KOPT-K1 (cell line): Measurements from ENCODE around the gene ZNF608.

Experiments used
- H3K27ac ChIP-seq: fragments of 200-600 bp; sonication (generic); 2 replicates; pipeline ENCODE4 v1.5.1; 2016; ENCODE audit warnings: antibody characterized with exemption, mild to moderate bottlenecking, low read depth, low read length; ENCODE audit not compliant: poor library complexity, severe bottlenecking
- H3K36me3 ChIP-seq: fragments of 200-600 bp; sonication (generic); 2 replicates; pipeline ENCODE4 v1.5.1; 2017; ENCODE audit warnings: antibody characterized with exemption, mild to moderate bottlenecking, low read length, moderate library complexity; ENCODE audit not compliant: insufficient read depth
- H3K9me3 ChIP-seq: fragments of 200-600 bp; sonication (generic); 2 replicates; pipeline ENCODE4 v1.5.1; 2017; ENCODE audit warnings: antibody characterized with exemption, low read length, mild to moderate bottlenecking; ENCODE audit not compliant: insufficient read depth, poor library complexity, severe bottlenecking

ZNF608 gene

DNA sequence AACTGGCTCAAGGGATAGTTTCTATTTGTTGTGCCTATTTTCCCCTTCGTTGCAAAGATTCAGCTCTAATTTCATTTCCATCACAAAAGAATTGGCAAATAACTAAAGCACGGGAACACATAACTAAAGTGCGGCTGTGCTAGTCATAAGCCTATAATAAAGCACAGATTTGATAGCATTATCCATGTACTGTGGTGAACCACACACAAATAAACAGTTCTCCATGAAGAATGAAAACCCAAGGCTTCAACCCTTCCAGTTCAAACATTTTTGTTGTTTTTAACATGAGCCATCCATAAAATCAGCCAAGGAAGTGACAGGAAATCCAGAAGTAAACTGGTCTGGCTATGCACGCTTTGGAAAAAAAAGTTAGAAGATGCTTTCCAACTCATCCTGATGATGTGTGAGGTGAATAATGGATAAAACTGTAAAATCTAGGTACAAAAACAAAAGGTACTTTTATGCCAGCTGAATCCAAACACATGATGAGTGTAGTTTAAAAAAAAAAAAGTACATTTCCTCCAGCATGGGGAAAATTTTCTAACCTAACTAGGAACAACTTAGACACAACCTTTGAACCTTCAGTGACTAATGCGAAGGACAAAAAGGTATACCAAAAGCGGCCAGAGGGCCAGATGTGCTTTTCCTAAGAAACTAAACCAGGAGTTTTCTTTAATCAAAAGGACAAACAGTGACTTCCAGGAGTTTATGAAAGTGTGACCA, 10.2 kb downstream of the ZNF608 start:
- Histone ChIP-seq H3K36me3 (no peaks in the 10 kb centered on the region), H3K9me3 (no peaks in the 10 kb centered on the region), H3K27ac (no peak overlapping the region)

DNA sequence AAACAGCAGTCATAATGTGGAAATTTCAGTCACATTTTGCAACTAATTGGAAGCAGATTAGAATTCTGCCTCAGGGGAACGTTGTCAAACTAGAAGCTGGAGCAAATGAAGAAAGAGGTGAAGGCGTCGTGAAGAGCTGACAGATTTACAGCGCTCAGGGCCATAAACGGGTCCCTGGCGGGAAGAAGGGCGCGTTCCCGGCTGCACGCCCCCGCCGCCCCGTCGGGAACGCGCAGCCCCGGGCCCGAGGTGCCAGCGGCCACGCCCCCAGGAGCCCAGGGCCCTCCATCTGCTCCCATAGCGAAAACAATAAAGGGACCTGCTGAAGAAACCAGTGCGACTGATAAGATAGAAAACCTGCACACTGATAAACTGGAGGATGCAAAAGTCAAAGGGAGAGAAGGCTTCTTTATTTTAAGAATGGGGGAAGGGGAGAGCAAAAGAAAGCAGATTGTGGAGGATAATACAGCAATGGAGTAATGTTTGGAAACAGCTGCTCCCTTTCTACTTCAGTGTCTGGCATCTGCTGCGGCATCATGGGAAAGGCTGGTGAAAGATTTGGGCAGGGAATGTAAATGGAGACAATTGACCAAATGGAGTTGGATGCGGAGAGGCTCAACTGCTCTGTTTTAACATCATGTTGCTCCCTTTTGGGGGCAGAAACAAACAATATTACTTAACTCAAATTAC, 11.1 kb downstream of the ZNF608 start:
- Histone ChIP-seq H3K27ac (no peak overlapping the region), H3K36me3 (no peaks in the 10 kb centered on the region), H3K9me3 (no peaks in the 10 kb centered on the region)

DNA sequence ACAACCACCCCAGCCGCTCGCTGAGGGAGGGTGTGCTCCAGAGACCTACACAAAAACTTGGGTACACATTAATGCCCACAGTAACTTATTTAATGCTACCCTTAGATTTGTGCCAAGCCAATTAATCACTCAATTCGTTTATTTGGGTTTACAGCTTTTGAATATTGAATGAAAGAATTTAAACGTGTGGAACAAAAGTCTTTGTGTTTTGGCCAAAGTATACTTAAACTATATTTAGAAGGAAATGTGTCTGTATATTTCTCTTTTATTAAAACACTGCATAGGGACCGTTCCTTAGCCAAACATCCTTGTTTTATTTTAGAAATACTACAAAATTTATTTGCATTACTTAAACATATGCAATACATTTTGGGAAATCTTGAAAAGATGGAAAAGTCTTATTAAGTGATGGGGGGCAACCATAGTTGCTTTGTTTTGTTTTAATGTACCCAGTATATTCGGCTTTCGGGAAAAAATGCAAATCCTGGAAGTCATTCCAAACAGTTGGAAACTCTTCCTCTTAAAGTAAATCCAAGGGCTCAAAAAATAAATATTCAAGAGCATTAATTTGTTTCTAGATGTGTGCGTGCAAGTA, 11.8 kb downstream of the ZNF608 start:
- Histone ChIP-seq H3K9me3 (no peaks in the 10 kb centered on the region), H3K27ac (no peak overlapping the region), H3K36me3 (no peaks in the 10 kb centered on the region)

DNA sequence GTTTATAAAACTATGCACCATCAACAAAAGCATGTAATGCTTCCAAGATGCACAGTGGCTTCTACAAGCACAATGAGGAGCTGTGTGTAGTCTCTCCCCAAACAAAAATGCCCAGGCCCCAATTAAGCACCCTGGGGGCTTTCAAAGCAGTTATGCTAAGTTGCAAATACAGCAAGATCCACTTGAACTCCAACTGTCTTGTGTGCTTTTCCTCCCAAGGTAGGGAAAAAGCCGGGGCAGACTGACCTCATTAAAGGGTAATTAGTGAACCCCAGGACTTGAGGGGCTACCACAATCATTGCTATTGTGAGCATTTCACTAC, 13.1 kb downstream of the ZNF608 start:
- H3K9me3 ChIP-seq, result no peaks in the 10 kb centered on the region
- no peak overlapping the region for H3K27ac ChIP-seq
- H3K36me3 ChIP-seq, result no peaks in the 10 kb centered on the region

DNA sequence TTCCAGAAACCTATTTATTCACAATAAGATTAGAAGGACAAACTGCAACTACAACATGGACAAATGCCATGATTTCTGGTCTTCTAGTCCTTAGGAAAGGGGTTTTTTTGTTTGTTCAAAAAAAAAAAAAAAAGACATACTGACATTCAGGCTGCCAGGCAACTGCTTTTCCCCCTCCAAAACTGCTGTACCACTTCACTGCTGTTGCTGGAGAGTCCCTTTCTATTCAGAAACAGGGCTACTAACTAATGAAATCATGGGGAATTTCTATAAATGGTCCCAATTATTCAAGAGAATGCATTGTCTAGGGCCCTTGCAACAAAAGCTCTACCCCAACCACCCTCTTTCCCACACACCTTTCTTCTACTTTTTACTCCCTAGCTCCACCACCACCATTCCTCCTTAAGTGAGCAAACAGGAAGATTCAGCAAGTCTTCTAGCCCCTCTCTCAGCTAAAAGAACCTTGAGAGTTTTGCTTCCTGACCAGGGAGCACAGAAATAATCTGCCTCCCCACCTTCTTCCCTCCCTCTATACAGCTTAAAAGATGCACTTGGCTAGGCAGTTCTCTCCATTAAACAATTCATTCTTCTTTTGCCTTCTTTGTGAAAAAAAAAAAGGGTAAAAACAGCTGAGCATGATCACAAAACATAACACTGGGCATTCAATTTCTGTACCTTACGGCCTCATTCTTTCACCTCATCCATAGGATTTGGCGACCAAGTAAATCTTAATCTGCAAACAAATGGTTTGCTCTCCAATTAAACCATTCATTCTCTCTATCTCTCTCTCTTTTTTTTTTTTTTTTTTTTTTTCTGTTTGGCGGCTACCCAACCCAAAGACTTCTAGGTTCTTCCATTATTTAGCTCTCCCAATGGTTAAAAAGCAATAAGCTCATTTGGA, 13.8 kb downstream of the ZNF608 start:
- Histone ChIP-seq H3K27ac (no peak overlapping the region), H3K9me3 (no peaks in the 10 kb centered on the region), H3K36me3 (no peaks in the 10 kb centered on the region)

DNA sequence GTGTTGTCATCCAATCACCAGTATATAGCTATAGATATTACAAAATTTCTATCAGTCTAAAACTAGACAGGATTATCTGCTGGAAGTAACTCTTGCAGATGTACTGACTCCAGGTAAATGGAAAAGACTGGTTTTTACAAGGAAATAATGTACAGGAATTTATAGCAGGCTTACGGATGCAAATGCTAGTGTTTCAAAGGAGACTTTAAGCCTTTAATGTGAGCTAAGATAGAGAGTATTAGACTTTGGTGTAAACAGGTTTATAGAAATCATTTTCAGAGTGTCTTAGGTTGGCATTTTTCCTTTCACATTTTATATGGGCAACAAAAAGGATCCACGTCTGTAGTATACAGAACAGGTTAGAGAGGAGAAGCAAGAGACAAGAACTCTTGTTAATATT, 16.1 kb downstream of the ZNF608 start:
- H3K36me3 ChIP-seq, result no peaks in the 10 kb centered on the region
- no peak overlapping the region for H3K27ac ChIP-seq
- H3K9me3 ChIP-seq, result no peaks in the 10 kb centered on the region

DNA sequence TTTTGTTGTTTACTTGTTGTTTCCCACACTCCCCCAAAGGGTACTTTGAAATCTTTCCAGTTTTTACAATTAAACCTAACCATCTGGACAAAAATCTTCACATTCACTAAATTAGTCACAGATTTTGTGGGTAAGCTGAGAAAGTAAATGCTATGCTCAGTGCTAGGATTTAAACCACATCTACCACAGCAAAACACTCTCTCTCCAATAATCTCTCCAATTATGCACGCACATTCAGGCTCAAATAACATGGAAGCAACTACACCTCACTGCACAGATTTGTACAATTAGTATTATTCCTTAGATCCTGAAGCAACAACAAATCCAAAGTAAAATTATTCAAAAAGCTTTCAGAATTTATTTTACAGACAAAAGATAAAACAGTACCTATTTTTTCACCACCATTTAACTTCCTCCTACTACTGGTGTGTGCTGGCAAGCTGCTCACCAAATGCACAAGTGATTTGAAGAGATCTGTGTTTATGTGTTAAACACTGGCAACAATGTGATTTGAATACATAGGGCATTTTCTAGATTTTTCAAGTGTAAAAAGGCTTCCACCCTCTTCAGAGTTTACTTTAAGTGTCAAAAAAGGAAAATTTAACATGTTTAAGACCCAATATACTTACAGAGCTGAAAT, 16.6 kb downstream of the ZNF608 start:
- H3K9me3 ChIP-seq, result no peaks in the 10 kb centered on the region
- no peak overlapping the region for H3K27ac ChIP-seq

DNA sequence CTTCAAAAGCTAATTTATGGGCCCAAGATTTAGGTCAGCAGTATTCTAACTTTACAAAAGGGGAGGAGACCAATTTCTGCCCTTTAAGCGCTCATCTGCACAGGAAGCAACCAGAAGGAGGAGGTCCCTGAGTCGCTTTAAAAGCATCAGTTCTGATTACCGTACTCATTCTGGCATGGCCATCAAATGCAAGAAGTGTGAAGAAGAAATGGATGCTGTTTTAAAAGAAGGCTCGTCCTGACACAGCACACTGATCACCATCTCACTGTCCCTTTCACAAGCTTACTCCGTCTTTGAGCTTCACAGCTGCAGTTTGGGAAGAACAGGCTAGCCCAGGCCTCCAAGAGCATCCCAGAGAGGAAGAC, 17.5 kb downstream of the ZNF608 start:
- H3K36me3 ChIP-seq, result no peaks in the 10 kb centered on the region
- H3K9me3 ChIP-seq, result no peaks in the 10 kb centered on the region
- no peak overlapping the region for H3K27ac ChIP-seq

More for the DNA sequence above, 16.6 kb downstream of the ZNF608 start:
- no peaks in the 10 kb centered on the region for H3K36me3 ChIP-seq

DNA sequence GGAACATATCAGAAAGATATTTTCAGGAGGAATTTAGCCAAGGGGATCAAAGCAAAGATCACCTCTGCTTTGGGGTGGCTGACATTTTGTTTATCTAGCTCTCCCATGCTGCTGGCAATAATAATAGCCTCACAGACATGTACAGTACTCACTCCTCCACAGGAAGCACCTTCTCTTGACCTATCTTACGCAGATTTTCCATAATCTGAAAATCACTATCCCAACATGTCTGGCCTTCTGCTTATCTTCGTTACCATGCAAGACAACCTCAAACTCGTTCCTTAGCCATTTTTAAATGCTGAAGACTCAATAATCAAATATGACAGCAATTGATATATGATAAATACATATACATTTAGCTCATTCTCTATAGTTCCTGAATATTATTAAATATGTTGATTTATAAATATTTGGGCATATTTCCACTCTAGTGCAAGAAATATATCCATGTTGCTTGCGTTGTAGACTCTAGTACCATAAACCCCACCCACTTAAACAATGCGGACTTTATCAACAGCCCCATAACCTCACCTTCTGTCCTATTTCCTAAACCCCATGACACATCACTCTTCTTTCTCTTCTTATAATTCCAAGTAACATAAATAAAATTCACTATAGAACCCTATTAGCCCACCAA, 18.0 kb downstream of the ZNF608 start:
- Histone ChIP-seq H3K9me3 (no peaks in the 10 kb centered on the region), H3K36me3 (no peaks in the 10 kb centered on the region), H3K27ac (no peak overlapping the region)

DNA sequence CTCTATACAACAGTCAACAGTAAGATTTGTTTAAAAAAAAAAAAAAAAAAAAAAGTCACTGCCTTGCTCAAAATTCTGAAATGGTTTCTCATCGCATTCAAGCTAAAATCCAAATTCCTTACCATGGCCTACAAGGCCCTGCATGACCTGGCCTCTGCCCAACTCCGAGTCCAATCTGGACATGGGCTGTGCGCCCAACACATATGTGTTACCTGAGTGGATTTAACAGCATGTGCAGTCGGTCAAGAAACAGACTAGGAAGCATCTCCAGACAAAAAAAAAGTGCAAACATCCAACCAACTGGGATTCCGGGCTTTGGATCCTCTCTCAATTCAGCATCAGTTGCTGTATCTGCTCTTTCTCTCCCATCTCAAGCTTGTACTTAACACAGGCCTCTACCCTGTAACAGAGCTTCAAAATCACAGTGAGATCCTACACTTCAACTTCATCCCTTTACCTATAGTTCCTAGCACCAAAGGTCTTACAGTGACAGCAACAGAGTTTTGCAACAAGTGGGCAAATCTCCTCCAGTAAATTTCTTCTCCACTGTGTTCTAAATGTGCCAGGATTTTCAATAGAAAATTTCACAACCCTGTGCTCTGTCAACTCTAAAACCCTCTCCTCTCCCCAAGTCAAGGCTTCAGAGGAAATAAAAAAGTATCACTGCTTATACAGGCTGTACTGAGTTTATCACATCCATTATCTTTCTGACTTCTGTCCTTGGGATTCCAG, 19.6 kb downstream of the ZNF608 start:
- H3K9me3 ChIP-seq, result no peaks in the 10 kb centered on the region
- no peaks in the 10 kb centered on the region for H3K36me3 ChIP-seq
- H3K27ac ChIP-seq, result no peak overlapping the region

DNA sequence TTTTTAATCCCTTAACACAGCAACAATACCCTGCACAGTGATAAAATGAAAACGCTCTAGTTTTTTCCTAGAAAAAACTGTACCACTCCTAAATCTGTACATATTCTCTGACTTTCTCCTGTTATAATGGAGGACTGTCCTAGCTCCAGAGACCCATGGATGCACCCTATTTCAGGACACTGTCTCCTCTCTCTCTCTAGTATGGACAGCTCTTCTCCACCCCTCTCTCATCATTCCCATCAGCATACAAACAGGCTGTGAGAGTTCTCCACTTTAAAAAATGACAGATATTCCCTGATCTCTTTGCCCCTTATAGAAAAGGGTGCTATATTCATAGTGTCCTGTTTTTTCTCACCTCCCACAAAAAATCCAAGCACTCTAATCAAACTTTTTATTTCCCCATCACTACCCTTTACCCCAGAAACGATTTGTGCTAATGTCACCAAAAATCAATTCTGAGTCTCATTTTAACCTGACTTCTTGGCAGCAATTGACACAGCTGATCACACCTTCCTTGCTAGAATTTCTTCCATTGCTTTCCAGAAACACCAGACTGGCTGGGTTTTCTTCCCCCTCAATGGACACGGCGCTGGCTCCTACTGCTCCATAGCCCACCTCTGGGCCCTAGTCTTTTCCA, 20.7 kb downstream of the ZNF608 start:
- H3K36me3 ChIP-seq, result no peaks in the 10 kb centered on the region
- H3K27ac ChIP-seq, result no peak overlapping the region
- no peaks in the 10 kb centered on the region for H3K9me3 ChIP-seq

DNA sequence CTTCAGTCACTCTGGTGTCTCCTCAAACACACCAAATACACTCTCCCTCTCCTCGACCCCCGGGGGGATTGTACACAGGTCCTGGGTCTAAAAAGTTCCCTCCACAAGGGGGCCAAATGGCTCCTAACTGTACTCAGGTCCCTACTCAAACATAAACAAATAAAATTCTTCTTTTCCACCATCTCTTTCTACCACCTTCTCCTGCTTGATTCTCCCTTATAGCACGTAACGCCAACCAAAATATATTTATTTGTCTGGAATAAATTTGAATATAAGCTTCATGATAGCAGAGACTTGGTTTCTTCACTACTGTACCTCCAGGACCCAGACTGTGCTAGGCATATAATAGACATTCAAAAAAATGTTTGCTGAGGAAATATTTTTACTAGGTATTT, 21.4 kb downstream of the ZNF608 start:
- Histone ChIP-seq H3K27ac (no peak overlapping the region), H3K9me3 (no peaks in the 10 kb centered on the region), H3K36me3 (no peaks in the 10 kb centered on the region)

DNA sequence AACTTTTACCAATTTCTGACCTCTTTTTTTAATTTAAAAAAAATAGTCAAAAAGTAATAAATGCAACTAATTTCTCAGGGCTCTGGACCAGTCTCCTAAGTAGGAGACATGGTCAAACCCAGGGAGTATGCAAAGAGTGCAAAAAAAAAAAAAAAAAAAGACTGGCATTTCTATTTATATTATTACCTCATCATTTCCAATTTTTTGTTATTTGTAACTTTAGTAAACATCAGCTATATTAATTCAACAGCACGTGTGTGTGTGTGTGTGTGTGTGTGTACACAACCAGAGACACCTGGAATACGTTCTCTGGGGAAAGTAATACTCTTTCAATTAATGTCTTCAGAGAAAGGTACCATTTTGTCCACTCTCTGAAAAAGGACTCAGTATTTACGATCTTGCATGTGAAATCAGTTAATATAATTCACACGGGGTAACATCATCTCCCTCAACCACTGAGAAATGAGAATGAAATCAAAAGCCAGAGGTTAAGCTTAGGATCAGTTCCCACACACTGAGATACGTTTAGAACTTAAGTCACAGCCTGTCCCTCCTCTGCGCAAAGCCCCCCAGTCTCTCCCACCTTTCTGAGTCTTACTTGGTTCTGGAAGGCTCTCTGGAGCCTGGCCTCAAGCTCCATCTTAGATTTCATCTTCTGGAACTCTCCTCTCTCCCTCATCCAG, 21.9 kb downstream of the ZNF608 start:
- H3K27ac ChIP-seq, result no peak overlapping the region
- no peaks in the 10 kb centered on the region for H3K36me3 ChIP-seq
- H3K9me3 ChIP-seq, result no peaks in the 10 kb centered on the region
